ENCODE data around the gene CENPX. TPM values are rescaled to one million over a fixed set of nuclear protein-coding genes. Genes with fewer than 3 reads are reported as not detected.
A peak's percentile ranks its signal among the peaks of the same experiment; 100 is the strongest.

The CENPX gene
- total and polyA plus RNA-seq, 2 of the 13 experiments (the other 11 are each of a cell fraction or from before 2014, with no cell fraction given): 92.7 to 170 TPM

DNA sequence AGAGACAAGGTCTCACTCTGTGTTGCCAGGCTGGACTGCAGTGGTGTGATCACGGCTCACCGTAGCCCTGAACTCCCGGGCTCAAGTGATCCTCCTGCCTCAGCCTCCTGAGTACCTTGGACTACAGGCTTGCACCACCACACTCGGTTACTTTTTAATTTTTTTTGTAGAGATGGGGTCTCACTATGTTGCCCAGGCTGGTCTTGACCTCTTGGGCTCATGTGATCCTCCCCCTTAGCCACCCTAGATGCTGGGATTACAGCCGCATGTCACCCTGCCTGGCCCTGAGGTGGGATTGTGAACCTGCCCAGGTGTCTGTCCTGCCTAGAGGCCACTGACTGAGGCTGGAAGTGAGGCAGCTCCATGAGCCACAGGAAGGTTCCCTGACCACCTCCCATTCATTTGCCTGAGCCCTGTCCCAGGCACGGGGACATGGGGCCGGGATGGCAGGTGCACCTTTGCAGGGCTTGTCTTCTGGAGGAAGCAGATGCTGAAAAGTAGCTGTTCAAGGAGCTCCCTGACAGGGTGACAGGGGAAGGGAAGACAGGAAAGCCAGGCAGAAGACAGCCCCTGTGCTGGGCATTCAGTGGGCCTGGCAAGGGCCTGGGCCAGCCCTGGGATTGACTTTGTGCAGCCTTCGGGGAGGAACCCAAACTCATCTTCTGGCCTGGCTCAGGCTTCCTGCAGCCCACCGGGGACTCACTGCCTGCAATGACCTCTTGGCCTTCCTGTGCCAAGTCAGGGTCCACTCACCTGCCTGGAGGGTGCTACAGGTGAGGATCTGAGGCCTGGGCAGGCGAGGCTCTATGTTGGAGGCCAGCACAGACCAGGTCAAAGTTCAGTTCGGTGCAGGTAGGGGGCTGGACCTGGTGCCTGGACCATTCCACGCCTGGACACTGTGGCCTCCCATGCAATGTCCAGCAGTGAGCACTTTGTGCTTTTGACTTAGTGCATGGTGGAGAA is 53.5 kb downstream of the CENPX start (continued):
- TF ChIP-seq, protein P1, sequence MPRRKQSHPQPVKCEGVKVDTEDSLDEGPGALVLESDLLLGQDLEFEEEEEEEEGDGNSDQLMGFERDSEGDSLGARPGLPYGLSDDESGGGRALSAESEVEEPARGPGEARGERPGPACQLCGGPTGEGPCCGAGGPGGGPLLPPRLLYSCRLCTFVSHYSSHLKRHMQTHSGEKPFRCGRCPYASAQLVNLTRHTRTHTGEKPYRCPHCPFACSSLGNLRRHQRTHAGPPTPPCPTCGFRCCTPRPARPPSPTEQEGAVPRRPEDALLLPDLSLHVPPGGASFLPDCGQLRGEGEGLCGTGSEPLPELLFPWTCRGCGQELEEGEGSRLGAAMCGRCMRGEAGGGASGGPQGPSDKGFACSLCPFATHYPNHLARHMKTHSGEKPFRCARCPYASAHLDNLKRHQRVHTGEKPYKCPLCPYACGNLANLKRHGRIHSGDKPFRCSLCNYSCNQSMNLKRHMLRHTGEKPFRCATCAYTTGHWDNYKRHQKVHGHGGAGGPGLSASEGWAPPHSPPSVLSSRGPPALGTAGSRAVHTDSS (CRISPR knock-in tag; conservative IDR thresholded peaks at IDR 0.05): no peak
- TF ChIP-seq ZNF75D (CRISPR knock-in tag; IDR thresholded peaks at IDR 0.05; ENCODE audit: borderline replicate concordance) (no peak), ZNF224 (CRISPR knock-in tag; IDR thresholded peaks at IDR 0.05) (no peak), ZNF781 (CRISPR knock-in tag; IDR thresholded peaks at IDR 0.05; ENCODE audit: borderline replicate concordance, not compliant biosample characterization) (no peak), SNAPC2 (CRISPR knock-in tag; IDR thresholded peaks at IDR 0.05) (no peak), NFYC (CRISPR knock-in tag; IDR thresholded peaks at IDR 0.05) (no peak), MIER3 (CRISPR knock-in tag; IDR thresholded peaks at IDR 0.05; ENCODE audit: borderline replicate concordance) (no peak), THRA (CRISPR knock-in tag; IDR thresholded peaks at IDR 0.05; ENCODE audit: borderline replicate concordance) (no peak), ERF (CRISPR knock-in tag; IDR thresholded peaks at IDR 0.05) (0 out of 2 replicates have a peak, but pooled peaks have one; percentile 34), ZNF550 (CRISPR knock-in tag; IDR thresholded peaks at IDR 0.05; ENCODE audit: borderline replicate concordance) (no peak), EED (CRISPR knock-in tag; IDR thresholded peaks at IDR 0.05) (0 out of 2 replicates have a peak, but pooled peaks have one; percentile 57), ZNF7 (CRISPR knock-in tag; IDR thresholded peaks at IDR 0.05) (no peak), ZNF674 (CRISPR knock-in tag; IDR thresholded peaks at IDR 0.05; ENCODE audit: low read depth) (no peak), NBN (conservative IDR thresholded peaks at IDR 0.05) (no peak), RBFOX2 (IDR thresholded peaks at IDR 0.05; ENCODE audit: low read depth, low read length) (no peak)
- TF ChIP-seq, protein P2, sequence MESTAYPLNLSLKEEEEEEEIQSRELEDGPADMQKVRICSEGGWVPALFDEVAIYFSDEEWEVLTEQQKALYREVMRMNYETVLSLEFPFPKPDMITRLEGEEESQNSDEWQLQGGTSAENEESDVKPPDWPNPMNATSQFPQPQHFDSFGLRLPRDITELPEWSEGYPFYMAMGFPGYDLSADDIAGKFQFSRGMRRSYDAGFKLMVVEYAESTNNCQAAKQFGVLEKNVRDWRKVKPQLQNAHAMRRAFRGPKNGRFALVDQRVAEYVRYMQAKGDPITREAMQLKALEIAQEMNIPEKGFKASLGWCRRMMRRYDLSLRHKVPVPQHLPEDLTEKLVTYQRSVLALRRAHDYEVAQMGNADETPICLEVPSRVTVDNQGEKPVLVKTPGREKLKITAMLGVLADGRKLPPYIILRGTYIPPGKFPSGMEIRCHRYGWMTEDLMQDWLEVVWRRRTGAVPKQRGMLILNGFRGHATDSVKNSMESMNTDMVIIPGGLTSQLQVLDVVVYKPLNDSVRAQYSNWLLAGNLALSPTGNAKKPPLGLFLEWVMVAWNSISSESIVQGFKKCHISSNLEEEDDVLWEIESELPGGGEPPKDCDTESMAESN (CRISPR knock-in tag; conservative IDR thresholded peaks at IDR 0.05): no peak
- TF ChIP-seq, protein P3, sequence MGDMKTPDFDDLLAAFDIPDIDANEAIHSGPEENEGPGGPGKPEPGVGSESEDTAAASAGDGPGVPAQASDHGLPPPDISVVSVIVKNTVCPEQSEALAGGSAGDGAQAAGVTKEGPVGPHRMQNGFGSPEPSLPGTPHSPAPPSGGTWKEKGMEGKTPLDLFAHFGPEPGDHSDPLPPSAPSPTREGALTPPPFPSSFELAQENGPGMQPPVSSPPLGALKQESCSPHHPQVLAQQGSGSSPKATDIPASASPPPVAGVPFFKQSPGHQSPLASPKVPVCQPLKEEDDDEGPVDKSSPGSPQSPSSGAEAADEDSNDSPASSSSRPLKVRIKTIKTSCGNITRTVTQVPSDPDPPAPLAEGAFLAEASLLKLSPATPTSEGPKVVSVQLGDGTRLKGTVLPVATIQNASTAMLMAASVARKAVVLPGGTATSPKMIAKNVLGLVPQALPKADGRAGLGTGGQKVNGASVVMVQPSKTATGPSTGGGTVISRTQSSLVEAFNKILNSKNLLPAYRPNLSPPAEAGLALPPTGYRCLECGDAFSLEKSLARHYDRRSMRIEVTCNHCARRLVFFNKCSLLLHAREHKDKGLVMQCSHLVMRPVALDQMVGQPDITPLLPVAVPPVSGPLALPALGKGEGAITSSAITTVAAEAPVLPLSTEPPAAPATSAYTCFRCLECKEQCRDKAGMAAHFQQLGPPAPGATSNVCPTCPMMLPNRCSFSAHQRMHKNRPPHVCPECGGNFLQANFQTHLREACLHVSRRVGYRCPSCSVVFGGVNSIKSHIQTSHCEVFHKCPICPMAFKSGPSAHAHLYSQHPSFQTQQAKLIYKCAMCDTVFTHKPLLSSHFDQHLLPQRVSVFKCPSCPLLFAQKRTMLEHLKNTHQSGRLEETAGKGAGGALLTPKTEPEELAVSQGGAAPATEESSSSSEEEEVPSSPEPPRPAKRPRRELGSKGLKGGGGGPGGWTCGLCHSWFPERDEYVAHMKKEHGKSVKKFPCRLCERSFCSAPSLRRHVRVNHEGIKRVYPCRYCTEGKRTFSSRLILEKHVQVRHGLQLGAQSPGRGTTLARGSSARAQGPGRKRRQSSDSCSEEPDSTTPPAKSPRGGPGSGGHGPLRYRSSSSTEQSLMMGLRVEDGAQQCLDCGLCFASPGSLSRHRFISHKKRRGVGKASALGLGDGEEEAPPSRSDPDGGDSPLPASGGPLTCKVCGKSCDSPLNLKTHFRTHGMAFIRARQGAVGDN (CRISPR knock-in tag; IDR thresholded peaks at IDR 0.05): peak; percentile 89
- TF ChIP-seq, protein P4, sequence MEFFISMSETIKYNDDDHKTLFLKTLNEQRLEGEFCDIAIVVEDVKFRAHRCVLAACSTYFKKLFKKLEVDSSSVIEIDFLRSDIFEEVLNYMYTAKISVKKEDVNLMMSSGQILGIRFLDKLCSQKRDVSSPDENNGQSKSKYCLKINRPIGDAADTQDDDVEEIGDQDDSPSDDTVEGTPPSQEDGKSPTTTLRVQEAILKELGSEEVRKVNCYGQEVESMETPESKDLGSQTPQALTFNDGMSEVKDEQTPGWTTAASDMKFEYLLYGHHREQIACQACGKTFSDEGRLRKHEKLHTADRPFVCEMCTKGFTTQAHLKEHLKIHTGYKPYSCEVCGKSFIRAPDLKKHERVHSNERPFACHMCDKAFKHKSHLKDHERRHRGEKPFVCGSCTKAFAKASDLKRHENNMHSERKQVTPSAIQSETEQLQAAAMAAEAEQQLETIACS (CRISPR knock-in tag; IDR thresholded peaks at IDR 0.05): no peak

Measured in HepG2 (cell line).